ENCODE data around the gene CHRNE.
"Not testable (repeated sequence)": the region's sequence is repeated elsewhere in the genome, so short reads cannot be mapped to it uniquely, and the experiment has no call there.

The CHRNE gene

DNA sequence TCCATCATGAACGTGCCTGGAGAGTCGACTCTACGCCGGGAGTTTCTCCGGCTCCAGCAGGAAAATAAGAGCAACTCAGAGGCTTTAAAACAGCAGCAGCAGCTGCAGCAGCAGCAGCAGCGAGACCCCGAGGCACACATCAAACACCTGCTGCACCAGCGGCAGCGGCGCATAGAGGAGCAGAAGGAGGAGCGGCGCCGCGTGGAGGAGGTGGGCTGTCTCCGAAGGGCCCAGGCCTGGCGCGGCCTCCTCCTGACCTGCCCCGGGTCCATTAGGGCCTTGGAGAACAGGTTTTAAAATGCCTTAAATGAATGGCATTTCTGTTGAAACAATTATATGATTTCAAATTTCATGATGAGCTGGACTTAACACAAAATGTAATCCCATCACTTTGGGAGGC lies 15.3 kb downstream of the CHRNE start:
- DNase-seq (ENCODE audit: low read depth in 2 of 2), result no peak

DNA sequence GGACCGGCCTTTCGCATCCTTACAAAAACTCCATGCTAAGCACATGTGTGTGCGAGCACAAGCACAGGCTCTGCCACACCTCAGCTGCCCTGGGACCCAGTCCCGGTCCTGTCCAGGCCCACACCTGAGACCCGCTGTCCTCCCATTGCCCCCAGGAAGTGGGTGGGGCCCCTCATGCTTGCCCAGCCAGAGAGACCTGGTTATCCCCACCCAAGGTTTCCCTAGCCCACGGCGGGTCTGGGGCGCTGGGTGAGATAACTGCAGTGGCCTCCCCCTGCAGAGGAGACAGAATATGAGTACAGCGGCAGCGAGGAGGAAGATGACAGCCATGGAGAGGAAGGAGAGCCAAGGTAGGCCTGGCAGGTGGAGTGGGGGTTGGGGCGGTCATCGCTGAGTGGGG lies 16.1 kb downstream of the CHRNE start:
- no peak for DNase-seq (ENCODE audit: low read depth in 2 of 2)

DNA sequence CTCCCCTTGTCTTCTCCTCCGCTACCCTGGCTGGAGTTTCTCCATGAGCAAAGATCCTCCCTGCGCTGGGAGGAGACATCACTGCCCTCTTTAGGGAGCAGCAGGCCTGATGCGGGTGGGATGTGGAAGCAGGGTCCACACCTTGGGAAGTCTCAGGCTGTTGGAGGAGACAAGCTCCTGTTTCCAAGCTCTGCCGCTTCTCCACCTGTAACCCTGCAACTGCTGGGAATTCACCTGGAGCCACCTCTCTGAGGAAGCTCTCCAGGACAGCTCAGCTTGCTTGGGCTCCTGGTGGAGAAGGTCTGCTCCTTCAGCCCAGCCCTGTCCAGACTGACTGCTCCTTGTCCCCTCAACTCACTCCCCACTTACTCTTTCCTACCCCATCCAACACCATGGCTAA lies 18.4 kb downstream of the CHRNE start:
- DNase-seq (ENCODE audit: low read depth in 2 of 2), result no peak

DNA sequence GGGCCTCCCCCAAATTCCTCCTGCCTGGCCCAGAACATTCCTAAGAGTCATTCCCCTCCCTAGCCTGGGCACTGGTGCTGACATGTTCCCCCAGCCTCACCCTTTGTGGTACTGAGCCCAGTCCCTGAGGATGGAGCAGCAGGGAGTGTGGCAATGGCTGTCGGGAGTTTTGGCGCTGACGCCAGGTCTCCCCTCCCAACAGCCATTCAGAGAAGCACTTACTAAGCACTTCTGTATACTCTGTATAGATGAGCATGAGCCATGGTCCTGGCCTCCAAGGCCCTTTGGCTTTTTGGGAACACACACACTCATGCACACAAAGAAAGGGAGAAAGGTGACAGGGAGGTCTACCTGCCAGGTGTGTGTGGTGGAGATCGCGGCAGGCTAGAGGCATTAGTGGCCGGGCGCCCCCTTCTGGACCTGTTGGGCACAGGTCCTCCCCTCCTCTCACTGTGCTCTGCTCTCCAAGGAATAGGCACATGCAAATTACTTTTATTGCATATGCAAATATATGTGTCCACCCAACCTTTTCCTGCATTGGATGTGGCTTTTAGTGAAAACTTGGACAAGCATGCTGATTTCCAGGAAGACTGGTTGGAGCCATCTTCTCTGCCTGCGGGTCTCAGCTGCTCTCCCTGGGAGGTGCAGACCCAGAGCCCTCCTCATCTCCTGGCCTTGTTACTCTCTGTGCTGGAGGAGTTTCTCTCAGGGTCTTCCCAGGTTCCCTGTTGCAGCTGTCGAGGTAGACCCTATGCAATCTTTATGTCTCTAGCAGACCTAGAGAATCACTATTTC lies 20.9 kb downstream of the CHRNE start:
- DNase-seq (ENCODE audit: low read depth in 2 of 2), result peak; percentile 62 to 65

DNA sequence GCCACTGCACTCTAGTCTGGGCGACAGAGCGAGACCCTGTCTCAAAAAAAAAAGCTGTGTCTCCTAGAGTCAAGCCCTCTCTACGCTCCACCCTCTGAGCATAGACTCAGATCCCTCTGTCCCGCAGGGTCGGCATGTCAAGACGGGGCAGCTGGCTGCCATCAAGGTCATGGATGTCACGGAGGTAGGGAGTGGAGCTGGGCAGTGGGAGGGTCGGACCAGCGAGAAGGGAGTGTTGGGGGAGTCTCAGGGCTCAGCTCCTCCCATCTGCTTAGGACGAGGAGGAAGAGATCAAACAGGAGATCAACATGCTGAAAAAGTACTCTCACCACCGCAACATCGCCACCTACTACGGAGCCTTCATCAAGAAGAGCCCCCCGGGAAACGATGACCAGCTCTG lies 22.0 kb downstream of the CHRNE start:
- no peak for DNase-seq (ENCODE audit: low read depth in 2 of 2)

DNA sequence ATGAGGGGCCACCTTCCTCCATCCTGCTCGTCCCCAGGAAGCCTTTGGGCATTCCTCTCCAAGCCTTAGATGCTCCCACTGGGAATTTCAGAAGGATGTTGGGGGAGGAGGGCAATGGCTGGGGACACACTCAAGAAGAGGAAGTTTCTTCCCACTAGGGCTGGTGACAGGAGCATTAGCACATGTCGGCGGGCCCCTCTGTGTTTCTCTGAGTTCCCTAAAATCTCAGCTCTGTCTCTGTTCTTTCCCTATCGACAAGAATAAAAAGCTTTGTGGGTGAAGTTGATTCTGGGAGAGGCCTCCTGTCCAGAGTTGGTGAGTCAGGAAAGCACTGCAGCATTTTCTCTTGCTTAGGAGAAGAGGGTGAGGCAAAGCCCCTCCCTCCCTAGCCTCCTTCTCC lies 23.3 kb downstream of the CHRNE start:
- no peak for DNase-seq (ENCODE audit: low read depth in 2 of 2)

DNA sequence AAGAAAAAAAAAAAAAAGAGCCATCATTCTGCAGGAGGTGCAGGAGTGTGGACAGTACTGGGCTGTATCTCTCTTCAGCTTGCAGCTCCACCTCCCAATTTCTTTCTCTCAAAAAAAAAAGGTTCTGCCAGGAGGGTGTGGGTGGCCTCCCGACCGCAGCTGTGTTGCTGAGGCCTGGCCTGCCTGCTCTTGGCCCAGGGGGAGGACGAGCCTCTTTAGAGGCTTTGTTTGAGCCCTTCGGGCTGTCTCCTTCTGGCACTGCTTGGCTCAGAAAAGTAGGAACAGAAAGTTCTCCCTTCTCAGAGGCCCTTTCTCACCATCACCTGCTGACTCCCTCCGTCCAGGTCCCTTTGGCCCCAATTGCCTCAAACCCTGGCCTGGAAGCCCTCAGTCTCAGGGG lies 25.8 kb downstream of the CHRNE start:
- no peak for DNase-seq (ENCODE audit: low read depth in 2 of 2)

DNA sequence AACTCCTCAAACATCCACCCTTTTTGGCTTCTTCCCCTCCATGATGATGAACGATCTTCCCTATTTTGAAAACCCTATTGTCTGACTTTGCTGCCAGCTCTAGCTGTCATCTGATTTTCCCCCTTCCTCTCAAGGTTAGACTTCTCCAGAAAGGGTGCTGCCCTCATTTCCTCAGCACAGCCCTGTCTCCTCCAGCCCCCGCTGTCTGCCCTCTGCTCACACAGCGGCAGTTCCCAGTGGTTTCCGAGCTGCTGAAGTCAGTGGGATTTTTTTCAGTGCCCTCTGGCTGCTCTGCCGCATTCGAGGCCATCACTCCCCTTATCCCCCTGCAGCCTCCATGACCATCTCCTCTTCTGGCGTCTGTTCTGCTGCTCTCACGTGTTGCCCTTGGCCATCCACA lies 30.1 kb downstream of the CHRNE start:
- no peak for DNase-seq (ENCODE audit: low read depth in 2 of 2)

DNA sequence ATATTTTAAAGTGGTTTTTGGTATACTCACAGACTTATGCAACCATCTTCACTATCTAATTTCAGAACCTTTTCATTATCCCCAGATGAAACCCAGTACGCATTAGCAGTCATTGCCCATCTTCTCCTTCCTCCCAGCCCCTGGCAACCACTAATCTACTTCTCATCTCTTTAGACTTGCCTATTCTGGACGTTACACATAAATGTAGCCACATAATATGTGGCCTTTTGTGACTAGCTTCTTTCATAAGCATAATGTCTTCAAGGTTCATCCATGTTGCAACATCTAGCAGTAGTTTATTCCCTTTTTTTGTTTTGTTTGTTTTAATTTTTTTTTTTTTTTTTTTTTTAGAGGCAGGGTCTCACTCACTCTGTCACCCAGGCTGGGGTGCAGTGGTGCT lies 32.0 kb downstream of the CHRNE start:
- no peak for DNase-seq (ENCODE audit: low read depth in 2 of 2)

DNA sequence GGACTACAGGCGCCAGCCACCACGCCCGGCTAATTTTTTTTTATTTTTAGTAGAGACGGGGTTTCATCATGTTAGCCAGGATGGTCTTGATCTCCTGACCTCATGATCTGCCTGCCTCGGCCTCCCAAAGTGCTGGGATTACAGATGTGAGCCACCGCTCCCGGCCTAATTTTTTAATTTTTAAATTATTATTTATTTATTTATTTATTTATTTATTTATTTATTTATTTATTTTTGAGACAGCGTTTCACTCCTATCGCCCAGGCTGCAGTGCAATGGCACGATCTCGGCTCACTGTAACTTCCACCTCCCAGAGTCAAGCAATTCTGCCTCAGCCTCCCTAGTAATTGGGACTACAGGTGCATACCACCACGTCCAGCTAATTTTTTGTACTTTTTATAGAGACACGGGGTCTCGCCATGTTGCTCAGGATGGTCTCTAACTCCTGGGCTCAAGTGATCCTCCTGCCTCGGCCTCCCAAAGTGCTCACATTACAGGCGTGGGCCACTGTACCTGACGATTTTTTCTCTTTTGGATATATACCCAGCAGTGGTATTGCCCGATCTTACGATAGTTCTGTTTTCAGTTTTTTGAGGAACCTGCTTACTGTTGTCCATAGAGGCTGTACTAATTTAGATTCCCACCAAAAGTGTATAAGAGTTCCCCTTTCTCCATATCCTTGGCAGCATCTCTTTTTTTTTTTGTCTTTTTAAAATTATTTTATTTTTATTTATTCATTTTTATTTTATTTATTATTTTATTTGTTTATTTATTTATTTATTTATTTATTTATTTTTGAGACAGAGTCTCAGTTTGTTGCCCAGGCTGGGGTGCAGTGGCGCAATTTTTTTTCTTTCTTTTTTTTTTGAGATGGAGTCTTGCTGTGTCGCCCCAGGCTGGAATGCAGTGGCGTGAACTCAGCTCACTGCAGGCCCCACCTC lies 33.6 kb downstream of the CHRNE start:
- DNase-seq (ENCODE audit: low read depth in 2 of 2), result not testable (repeated sequence)

DNA sequence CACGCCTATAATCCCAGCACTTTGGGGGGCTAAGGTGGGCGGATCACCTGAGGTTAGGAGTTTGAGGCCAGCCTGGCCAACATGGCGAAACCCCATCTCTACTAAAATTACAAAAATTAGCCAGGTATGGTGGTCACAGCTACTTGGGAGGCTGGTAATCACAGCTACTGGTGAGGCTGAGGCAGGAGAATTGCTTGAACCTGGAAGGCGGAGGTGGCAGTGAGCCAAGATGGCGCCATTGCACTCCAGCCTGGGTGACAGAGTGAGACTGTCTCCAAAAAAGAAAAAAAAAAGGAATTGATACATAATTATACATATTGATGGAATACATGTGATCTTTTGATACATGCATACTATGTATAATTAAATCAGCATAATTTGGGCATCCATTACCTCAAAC lies 35.4 kb downstream of the CHRNE start:
- DNase-seq (ENCODE audit: low read depth in 2 of 2), result not testable (repeated sequence)

DNA sequence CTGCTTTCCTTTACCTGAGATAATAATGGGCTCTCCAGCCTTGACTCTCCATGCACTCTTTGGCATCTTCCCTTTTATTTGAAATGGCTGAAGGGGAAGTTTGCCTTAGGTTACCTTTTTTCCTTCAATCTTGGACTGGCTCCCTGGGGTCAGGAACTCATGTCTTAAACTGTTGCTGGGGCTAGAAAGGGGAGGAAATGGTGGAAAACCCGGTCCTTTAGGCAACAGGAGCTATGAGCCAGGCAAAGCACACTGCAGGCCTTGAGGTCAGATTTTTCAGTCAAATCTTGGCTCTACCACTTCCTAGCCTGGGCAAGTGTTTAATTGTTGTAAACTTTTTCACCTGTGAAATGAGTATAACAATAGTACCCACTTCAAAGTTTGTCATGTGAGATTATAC lies 39.6 kb downstream of the CHRNE start:
- DNase-seq (ENCODE audit: low read depth in 2 of 2), result no peak

DNA sequence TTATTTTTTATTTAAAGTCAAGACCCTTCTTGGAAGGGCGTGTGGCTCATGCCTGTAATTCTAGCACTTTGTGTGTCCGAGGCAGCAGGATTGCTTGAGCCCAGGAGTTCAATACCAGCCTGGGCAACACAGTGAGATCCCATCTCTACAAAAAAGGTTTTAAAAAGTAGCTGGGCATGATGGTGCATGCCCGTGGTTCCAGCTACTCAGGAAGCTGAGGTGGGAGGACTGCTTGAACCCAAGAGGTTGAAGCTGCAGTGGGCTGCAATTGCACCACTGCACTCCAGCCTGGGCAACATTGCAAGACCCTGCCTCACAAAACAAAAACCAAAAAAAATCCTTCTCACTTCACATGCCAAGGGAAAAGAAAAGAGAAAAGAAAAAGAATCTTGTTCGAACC lies 40.2 kb downstream of the CHRNE start:
- DNase-seq (ENCODE audit: low read depth in 2 of 2), result no peak

DNA sequence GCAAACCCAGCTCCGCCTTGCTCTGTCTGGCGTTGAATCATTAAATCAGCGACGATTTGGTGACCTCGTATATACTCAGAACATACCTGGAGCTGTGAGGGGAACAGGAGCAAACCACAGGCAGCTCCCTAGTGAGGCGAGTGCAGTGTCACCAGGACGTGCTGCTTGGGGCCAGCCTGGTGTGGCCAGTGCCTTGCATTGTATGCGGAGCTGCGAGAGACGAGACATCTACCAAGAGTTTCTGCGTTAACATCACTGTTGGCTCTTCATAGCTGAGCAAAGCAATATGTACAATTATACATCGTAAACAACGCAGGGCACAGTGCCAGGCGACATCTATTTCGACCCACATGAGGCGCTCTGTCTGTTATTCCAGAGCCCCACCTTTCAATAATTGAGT lies 41.8 kb downstream of the CHRNE start:
- DNase-seq (ENCODE audit: low read depth in 2 of 2), result no peak

DNA sequence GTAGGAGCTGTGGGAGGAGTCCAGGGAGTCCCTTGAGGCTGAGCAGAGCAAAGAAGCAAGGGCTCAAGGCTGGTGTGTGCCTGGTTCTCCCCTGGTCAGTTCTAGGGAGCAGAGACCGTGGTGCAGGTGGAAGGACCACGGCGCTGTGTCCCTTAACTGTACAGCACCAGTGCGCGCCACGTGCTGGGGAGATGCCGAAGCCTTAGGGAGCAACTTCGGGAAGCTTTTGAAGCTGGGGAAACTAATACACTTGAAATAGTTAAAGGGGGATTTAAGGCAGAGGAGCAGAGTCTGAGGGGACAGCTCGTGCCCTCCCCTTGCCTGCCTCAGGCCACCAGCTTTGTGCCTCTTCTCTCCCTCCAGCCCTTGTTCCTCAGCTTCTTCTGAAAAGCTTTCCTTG lies 42.2 kb downstream of the CHRNE start:
- DNase-seq (ENCODE audit: low read depth in 2 of 2), result no peak

DNA sequence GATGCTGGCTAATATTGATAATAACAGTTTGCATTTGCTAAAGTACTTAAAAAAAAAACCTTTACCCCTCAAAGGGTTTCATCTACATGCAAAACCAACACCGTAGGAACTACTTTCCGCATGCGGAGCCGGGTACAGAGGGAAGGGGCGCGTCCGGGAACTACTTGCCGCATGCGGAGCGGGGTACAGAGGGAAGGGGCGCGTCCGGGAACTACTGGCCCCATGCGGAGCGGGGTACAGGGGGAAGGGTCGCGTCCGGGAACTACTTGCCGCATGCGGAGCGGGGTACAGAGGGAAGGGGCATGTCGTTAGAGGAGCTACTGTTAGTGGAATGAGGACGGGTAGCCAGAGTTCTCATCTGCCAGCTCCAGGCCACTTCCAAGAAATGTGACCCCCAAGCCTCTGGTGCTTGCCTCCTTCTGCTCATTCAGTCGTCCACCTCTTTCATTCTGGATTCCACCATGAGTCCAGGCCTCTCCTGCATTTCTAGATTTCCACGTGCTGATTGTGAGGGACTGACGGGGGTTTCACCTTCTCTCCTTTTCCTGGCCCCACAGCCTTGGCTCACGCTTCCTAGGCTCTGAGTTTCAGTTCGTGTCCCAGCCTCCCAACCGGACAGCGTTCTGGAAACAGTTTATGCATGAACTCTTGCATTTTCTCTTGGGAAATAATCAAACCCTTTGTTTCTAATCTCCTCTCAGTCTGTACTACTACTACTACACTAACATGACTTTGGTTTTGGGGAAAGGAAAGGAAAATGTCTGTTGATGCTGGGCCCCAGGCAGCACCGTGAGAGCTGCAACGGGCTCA lies 42.9 kb downstream of the CHRNE start:
- DNase-seq (ENCODE audit: low read depth in 2 of 2), result no peak

DNA sequence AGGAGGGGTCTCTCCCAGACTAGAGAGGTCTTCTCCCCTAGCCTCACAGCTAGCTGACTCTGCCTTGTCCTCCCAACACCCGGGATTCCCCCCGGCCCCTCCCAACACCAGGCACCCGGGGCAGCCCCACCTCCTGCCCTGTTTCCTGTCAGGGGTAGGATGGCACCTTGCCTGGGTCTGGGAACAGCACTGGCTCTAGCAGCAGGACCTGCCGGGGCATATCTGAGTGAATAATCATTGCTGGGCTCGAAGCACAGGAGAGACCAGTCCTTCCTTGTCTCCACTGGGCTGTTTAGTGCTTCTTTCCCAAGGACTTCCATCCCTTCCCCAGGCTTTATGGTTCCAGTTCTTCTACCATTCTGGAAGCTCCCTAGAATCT lies 44.0 kb downstream of the CHRNE start:
- no peak for DNase-seq (ENCODE audit: low read depth in 2 of 2)

DNA sequence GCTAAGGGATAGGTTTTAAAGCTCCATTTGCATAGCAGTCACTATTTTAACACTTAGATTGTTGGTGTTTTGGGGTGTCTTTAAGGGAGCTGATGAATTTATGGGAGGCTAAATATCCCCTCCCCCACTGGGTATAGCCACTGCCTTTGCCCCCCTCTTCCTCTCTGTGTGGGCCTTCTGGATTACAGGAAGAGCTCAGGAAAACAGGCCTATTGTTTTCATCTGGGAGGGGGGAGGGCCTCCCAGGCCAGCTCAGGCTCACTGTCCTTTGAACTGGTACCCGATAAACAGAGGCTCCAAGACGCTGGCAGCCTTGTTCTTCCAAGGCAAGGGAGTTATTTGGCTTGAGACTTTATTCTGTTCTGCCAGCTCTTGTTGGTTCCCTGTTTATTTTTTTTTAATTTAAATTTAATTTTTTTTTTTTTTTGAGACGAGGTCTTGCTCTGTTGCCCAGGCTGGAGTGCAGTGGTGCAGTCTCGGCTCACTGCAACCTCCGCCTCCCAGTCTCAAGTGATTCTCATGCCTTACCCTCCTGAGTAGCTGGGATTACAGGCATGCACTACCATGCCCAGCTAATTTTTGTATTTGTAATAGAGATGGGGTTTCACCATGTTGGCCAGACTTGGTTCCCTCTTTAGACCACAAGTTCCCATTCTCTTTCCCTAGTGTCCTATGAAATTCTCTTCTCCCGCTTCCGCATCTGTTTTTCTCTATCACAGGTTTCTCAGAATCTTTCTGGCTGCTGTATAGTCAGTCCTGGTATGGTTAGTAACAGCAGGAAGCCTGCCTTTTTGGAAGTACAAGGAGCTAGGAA lies 44.6 kb downstream of the CHRNE start:
- no peak for DNase-seq (ENCODE audit: low read depth in 2 of 2)

DNA sequence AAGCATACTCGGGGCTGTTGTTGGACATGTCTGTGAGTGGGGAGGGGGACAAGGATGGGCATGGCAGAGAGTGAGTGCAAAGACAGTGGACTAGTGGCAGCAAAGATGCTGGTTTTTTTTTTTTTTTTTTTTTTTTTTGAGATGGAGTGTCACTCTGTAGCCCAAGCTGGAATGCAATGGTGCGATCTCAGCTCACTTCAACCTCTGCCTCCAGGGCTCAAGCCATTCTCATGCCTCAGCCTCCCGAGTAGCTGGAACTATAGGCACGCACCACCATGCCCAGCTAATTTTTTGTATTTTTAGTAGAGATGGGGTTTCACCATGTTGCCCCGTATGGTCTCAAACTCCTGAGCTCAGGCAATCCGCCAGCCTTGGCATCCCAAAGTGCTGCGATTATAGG lies 45.6 kb downstream of the CHRNE start:
- DNase-seq (ENCODE audit: low read depth in 2 of 2), result not testable (repeated sequence)

DNA sequence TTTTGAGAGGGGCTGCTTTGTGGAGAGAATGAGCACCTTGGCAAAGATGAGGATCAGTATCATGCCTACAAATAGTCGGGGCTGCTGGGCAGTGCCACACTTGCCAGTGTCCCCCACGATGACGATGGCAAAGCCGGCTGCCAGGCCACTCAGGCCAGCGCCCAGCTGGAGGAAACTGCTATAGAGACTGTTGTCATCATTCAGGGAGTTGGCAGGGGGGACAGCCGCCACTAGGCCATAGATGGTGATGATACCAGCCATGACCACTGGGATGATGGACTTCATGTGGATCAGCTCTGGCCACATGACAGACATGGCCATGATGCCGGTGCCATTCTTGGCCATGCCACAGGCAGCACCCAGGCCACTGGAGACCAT lies 46.0 kb downstream of the CHRNE start:
- no peak for DNase-seq (ENCODE audit: low read depth in 2 of 2)

DNA sequence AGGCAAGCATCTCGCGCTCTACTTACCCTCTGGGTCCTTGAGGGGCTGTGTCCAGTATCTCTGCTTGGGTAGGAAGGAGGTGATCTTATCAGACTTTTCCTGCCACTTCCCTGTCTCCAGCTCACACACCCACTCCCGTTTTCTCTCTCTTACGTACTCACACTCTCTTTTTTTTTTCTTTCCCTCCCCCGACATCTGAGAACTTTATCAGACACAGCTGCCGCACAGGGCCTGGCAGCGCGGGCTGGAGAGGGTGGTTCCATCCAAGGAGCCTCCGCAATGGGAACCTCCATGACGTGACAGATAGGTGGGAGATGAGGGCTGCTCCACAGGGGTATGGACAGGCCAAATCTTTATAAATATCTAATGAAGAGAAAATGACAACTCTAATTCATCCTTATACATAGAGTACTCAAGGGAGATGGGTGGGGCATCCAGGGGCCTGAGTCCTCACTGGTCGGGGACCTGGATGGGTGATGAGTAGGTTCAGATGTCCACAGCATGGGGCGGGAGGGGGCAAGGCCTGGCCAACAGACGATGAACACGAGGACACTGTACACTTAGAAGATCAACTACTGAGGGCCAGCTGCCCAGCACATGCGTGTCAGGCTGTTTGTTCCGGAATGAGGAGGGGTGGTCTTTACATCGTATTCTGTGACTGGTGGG lies 46.5 kb downstream of the CHRNE start:
- DNase-seq (ENCODE audit: low read depth in 2 of 2), result no peak

All from stimulated activated CD4-positive, alpha-beta T cell treated with anti-CD3 and anti-CD28 coated beads, Interleukin-1b, Interleukin-23, amount 100 ng/mL, for 4 hours (primary cell).